GM21367 (cell line): ENCODE measurements around the gene PDGFRB.

ENCODE experiments used
- ATAC-seq: cut with Tn5 transposase; IDR thresholded peaks from one replicate; pipeline ENCODE4 v1.9.1; 2021; ENCODE audit not compliant: unreplicated experiment

The PDGFRB gene

DNA sequence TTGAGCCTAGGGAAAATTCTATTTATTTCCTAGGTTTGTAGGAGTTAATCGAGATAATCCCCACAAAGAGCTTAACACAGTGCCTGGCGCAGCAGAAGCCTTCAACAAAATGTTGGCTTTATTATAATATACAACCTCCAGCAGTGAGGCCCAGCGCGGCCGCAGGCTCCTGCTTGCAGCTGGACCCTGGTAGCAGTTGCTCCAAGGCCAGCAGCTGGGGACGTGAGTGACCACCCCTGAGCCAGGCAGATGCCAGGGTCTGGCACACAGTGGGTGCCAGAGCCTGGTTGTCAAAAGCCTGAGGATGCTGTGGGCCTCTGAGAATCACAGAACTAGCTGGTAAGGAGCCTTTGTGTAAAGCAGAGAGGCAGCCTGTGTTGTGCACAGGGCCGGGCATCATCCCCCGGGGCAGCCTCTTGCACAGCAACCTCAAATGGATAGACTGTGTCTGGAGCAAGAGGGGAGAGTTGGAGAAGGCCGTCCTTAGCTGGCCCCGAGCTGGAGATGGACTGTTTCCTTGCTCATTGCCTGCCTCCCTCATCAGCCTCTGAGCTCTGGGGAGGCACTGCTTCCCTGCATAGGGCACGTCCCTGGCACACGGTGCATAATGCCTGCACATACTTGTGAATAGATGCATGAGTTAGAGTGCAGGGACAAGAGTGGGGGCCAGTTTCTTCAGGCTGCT lies 86.5 kb downstream of the PDGFRB start:
- no peak for ATAC-seq

DNA sequence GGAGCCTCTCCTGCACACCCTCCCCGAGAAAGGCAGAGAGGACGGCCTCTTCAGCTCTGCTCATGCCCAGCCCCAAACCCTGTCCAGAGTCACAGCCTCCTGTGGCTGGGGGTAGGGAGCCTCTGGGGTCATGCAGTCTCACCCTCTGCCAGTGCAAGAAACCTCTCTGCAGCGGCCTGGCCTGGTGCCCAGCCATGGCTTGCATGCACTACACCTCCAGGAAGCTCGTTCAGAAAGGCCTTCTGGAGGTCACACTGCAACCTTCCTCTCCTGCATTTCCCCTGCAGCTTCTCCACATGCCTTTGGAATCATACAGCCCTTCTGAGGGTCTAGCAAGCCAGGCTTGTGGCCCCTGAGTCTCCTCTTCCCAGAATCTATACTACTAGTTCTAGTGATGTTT lies 87.2 kb downstream of the PDGFRB start:
- ATAC-seq = no peak

DNA sequence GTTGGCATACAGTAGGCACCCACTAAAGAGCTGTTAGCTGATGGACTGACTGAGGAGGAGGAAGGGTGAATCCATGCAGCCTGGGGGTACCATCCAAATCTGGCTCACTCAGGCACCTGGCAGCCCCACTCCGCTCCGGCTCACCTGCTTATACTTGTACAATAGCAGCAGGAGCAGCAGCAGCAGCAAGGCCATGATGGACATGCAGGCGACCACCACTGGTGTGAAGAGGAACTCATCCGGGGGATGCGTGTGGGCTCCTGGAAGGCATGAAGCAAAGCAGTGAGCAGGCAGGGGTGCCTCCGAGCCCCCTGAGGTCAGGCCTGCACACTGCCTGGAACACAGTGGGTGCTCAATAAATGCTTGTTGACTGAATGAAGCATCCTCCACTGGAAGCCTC lies 87.6 kb downstream of the PDGFRB start:
- ATAC-seq = no peak

DNA sequence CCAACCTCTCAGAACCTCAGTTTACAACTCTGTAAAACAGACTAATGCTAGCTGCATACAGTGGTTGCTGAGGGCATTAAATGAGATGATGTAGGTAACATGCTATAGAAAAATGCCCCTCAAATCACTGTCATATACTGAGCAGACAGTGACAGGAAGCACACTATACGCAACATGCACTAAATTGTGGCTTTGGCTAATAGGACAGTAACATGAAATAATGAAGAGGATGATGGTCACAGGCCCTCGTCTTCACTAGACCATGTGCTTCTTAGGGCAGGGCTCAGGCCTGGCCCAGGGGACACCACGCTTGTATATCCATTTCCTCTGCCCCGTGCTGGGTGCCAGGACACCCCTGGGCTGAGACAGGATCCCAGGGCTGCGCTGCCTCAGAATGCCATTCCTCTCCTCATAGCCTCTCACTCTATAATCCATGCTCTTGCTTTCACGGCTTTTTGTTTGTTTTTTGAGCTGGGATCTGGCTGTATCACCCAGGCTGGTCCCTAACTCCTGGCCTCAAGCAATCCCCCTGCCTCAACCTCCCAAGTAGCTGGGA lies 88.2 kb downstream of the PDGFRB start:
- ATAC-seq = no peak

DNA sequence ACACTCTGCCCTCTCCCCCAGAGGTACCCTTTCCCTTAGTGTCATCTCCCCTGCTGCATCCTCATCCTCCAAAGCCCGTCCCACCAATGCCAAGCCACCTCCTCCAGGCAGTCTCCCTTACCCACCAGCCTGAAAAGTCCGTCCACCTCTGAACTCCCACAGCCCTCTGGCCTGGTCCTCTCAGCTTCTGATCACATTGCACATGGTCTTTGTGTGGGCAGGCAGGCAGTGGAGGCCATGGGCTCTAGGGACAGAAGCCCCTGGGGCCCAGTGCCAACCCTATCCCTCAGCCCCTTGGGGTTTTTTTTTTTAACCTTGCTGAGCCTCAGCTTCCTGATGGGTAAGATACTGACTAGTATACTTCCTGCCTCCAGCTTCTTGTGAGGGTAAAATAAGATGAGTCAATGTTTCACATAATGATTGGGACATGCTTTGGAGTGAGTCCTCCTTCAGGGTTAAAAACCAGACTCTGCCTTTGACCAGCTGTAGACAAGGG lies 88.7 kb downstream of the PDGFRB start:
- ATAC-seq = no peak

DNA sequence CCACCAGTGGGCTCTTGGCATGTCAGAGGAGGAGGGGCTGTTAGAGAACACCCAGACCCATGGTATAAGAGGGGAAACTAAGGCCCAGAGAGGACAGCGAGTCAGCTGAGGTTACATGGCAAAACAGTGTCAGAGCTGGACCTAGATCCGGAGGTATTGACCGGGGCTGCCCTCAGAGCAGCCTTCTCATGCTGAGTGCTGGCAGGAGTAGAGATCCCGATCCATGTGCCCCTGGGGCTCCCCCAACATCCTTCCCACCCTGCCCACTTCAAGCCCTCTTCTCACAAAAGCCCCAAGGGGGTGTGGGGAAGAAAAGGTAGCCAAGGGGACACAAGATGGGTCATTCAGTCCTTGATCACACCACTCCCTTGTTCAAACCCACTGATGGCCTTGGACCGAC lies 89.2 kb downstream of the PDGFRB start:
- no peak for ATAC-seq

DNA sequence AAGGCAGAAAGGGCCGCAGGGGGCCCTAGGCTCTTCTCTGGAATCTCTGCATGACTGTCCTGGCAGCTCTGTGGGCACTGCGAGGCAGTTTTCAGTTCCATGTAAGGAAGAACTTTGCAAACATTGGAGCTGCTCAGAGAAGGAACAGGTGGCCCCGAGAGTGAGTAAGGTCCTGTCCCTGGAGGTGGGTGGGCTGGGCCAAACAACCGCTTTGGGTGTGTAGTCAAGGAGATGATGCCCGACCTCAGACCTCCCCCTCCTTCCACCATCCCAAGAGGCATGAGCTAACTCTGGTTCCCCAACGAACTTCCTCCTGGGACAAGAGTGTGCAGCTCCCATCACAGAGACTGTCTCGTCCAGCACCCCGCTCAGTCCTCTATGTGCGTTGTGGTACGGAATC lies 89.8 kb downstream of the PDGFRB start:
- ATAC-seq = no peak

DNA sequence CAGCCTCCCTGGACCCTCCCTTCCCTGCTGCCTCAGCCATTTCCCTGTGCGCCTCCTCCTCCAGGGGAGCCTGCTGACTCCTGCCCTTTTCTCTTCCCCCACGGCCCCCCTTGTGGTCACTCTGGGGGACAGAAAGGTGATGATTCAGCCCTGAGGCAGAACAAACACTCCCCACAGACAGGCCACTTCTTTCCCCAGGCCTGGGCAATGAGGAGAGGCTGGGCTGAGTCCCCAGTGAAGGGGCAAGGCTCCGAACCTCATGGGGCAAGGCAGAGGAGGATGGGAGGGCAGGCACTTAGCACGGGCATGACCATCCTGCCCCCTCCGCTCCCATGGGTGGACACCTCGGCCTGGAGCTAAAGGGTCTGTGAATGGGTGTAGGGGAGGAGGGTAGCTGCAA lies 90.3 kb downstream of the PDGFRB start:
- ATAC-seq = no peak

DNA sequence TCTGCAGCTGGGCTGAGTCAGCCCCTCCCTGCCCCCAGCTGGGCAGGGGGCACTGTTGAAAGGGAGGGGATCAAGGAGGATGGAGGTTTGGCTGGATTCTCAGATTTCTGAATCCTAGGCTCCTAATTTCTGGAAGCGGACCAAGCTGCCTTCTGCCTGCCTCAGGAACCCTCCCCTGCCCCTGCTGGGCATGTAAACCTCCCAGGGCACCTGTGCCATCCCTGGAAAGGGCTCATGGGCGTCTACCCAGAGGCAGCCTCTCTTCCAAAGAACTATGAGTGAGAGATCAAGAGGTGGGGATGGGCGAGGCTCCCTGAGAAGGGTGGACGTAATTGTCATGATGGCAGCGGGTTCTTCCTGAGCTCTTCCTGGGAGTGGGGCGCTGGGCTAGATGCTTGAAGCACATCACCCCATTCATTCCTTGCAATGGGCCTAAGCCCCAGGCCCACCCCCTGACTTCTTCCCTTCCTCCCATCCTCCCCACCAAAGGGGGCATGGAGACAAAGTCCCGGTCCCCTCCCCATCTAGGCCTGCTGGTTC lies 90.9 kb downstream of the PDGFRB start:
- no peak for ATAC-seq
